GM19238 (cell line): Measurements from ENCODE around the gene MAP4K3.
A peak's percentile ranks its signal among the peaks of the same experiment; 100 is the strongest.

Experiments used
- DNase-seq: peaks from one replicate; pipeline ENCODE4 v3.0.0; 2011; ENCODE audit warnings: low spot score; ENCODE audit not compliant: insufficient read length

The MAP4K3 gene

GRCh38 chr2:39436592-39437521 is at the start of gene MAP4K3:
MAP4K3 (minus strand) TSS chr2:39437285; CDS start chr2:39436987, 298 bp downstream.
- DNase-seq, result peak; percentile 71

- no peak for DNase-seq
Measured at GRCh38 chr2:39486071-39486470, 49.0 kb upstream of the MAP4K3 start.

- DNase-seq, result no peak
Measured at GRCh38 chr2:39484620-39485495, 47.8 kb upstream of the MAP4K3 start.

- no peak for DNase-seq
Measured at GRCh38 chr2:39484206-39484605, 47.1 kb upstream of the MAP4K3 start.

GRCh38 chr2:39483534-39483933 is 46.4 kb upstream of the MAP4K3 start:
- DNase-seq, result no peak

- no peak for DNase-seq
Measured at GRCh38 chr2:39481611-39482010, 44.5 kb upstream of the MAP4K3 start.

GRCh38 chr2:39479696-39480095 is 42.6 kb upstream of the MAP4K3 start:
- DNase-seq, result no peak

- DNase-seq, result no peak
Measured at GRCh38 chr2:39479053-39479670, 42.1 kb upstream of the MAP4K3 start.

- DNase-seq, result peak; percentile 6
Measured at GRCh38 chr2:39476524-39476923, 39.4 kb upstream of the MAP4K3 start.

- DNase-seq, result no peak
Measured at GRCh38 chr2:39475006-39475405, 37.9 kb upstream of the MAP4K3 start.

- DNase-seq, result no peak
Measured at GRCh38 chr2:39470580-39470979, 33.5 kb upstream of the MAP4K3 start.

- DNase-seq, result peak; percentile 18
Measured at GRCh38 chr2:39469807-39470206, 32.7 kb upstream of the MAP4K3 start.

- no peak for DNase-seq
Measured at GRCh38 chr2:39468579-39469451, 31.7 kb upstream of the MAP4K3 start.

GRCh38 chr2:39466311-39466710 is 29.2 kb upstream of the MAP4K3 start:
- no peak for DNase-seq

GRCh38 chr2:39464864-39465263 is 27.8 kb upstream of the MAP4K3 start:
- DNase-seq, result no peak

- DNase-seq, result no peak
Measured at GRCh38 chr2:39455826-39456225, 18.7 kb upstream of the MAP4K3 start.

GRCh38 chr2:39452396-39452795 is 15.3 kb upstream of the MAP4K3 start:
- DNase-seq, result no peak

- no peak for DNase-seq
Measured at GRCh38 chr2:39451954-39452353, 14.9 kb upstream of the MAP4K3 start.

GRCh38 chr2:39448169-39448502 is 11.1 kb upstream of the MAP4K3 start:
- no peak for DNase-seq

- no peak for DNase-seq
Measured at GRCh38 chr2:39447266-39448168, 10.4 kb upstream of the MAP4K3 start.
